GM19468 (cell line): Measurements from ENCODE around the gene IL6R.
"Not testable (repeated sequence)": the region's sequence is repeated elsewhere in the genome, so short reads cannot be mapped to it uniquely, and the experiment has no call there.

Experiments
- ATAC-seq: cut with Tn5 transposase; IDR thresholded peaks from one replicate; pipeline ENCODE4 v1.9.1; 2021; ENCODE audit warnings: mild to moderate bottlenecking, moderate library complexity, moderate number of reproducible peaks; ENCODE audit not compliant: unreplicated experiment; ENCODE audit errors: extremely low read depth

The IL6R gene

DNA sequence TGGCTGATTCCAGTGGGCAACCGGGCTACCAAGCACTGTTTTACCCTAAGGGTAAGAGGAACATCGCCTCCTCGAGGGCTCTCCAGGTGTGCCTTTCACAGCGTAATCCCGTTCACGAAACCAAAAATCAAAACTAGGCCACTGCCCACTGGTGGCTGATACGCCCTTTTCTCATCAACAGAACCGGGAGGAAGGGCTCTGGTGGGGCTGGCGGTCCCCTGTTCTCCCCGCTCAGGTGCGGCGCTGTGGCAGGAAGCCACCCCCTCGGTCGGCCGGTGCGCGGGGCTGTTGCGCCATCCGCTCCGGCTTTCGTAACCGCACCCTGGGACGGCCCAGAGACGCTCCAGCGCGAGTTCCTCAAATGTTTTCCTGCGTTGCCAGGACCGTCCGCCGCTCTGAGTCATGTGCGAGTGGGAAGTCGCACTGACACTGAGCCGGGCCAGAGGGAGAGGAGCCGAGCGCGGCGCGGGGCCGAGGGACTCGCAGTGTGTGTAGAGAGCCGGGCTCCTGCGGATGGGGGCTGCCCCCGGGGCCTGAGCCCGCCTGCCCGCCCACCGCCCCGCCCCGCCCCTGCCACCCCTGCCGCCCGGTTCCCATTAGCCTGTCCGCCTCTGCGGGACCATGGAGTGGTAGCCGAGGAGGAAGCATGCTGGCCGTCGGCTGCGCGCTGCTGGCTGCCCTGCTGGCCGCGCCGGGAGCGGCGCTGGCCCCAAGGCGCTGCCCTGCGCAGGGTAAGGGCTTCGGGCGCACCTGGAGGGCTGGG is at the start of gene IL6R:
TSS of gene IL6R (plus strand) at position 360 of the 763 bp plus-strand sequence. CDS start at position 647, 287 bp downstream.
- ATAC-seq: no peak

DNA sequence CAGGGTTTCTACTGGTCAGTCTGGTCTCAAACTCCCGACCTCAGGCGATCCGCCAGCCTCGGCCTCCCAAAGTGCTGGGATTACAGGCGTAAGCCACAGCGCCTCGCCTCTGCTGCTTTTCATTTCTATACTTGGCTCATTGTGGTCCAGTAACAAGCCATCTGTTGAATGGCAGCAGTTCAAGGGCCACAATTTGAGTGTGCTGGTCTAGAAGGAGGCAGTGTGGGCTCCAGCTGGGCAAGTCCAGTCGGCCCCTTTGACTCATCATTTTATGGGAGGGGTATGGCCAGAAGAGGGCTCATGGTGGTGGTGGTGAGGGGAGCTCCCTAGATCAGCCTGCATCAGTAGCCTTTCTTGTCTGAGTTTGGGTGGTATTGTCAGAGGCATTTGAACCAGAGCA is 46.6 kb upstream of the IL6R start:
- no peak for ATAC-seq

DNA sequence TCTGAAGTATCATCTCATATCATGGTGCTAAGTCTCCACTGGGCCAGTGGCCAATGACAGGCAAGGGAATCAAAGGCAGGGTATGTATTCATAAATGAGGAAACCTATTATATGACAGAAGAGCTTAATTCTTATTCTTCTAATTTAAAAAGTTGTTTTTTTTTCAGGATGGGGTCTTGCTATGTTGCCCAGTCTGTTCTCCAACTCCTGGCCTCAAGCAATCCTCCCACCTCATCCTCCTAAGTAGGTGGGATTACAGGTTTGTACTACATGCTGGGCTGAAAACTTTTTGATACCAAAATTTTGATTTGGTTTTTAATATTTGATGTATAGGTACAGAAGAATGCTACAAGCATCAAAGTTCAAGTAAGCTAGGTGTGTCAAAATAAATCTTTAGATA is 44.9 kb upstream of the IL6R start:
- ATAC-seq: no peak

DNA sequence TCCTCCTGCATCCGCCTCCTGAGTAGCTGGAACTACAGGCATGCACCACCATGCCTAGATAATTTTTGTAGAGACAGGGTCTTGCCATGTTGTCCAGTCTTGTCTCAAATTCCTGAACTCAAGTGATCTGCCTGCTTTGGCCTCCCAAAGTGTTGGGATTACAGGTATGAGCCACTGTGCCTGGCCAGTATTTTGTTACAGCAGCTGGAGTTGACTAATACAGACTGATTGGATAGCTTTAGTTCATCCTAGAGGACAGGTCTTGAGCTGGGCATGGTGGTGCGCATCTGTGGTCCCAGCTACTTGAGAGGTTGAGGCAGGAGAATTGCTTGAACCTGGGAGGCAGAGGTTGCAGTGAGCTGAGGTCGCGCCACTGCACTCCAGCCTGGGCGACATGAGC is 44.3 kb upstream of the IL6R start:
- ATAC-seq: not testable (repeated sequence)

DNA sequence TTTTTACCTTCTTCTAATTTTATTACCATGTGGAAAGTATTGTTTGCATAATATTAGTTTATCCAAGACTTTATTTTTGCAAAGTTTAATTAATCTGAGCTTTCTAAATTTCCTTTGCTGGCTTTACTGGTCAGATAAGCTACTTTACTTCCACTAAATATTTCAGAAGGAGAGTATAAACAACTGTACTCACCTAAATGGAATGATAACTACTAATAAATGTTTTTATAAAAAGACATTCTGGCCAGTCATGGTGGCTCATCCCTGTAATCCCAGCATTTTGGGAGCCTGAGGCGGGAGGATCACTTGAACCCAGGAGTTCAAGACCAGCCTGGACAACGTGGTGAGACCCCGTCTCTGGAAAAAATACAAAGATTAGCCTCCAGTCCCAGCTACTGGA is 43.8 kb upstream of the IL6R start:
- no peak for ATAC-seq

DNA sequence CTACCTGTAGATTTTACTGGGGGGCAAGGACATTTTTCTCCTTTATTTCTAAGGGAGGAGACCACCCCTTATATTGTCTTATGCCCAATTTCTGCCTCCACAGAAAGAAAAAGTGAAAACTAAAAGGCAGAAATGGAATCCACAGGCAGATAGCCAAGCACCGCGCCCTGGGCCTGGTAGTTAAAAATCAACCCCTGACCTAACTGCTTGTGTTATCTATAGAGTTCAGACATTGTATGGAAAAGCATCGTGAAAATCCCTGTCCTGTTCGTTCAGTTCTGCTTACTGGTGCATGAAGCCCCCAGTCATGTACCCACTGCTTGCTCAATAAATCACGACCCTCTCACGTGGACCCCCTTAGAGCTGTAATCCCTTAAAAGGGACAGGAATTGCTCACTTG is 33.7 kb upstream of the IL6R start:
- no peak for ATAC-seq

DNA sequence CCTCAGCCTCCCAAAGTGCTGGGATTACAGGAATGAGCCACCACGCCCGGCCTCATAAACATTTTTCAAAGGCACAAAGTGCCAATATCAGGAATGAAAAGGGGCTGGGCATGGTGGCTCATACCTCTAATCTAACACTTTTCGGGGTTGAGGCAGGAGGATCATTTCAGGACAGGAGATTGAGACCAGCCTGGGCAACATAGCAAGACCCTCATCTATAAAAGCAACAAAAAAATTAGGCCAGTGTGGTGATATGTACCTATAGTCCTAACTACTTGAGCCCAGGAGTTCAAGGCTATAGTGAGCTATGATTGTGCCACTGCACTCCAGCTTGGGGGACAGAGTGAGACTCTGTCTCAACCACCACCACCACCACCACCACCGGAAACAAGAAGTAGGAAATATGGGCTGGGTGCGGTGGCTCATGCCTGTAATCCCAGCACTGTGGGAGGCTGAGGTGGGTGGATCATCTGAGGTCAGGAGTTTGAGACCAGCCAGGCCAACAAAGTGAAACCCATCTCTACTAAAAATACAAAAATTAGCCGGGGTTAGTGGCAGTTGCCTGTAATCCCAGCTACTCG is 31.3 kb upstream of the IL6R start:
- not testable (repeated sequence) for ATAC-seq

DNA sequence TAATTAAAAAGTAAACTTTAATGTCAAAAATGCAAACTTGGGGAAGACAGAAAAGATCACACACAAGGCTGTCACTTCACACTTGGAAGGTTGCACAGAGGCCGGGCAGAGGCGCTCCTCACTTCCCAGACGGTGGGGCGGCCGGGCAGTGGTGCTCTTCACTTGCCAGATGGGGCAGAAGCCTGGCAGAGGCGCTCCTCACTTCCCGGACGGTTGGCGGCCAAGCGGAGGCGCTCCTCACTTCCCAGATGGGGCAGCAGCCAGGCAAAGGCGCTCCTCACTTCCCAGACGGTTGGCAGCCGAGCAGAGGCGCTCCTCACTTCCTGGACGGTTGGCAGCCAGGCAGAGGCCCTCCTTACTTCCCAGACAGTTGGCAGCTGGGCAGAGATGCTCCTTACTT is 25.8 kb upstream of the IL6R start:
- no peak for ATAC-seq

DNA sequence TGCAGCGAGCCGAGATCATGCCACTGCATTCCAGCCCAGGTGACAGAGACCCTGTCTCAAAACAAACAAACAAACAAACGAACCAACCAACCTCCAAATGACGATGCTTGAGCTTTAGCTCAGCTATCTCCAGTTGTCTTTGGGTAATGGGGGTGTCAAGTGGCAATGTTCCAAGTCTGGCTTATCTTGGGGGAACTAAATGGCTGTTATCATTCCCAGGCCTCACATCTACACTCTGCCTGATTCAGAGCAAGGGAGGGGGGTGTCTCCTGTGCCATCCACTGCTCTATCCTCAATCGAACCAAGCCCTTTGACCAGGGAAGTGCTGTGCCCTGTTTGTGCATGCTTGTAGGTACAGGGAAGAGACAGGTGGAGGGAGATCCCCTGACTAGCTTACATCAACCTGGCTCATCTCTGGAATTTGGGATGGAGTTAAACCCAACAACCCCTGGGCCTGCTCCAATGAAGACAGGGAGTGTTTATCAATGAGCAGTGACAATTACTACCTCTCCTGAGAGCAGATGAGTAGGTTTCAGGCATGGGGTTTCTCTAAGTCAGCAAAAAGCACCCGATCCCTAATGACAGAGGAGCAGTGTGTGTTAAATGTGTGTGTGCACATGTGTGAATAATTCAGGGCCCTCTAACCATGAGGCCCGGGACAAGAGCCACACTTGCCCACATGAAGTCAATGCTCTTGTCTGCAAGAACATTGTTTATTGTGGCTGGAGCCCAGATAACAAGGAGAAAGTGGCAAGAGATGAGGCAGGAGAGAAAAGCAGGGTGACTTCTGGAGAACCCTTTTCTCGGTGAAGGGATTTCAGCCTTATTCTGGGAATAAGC is 20.3 kb upstream of the IL6R start:
- ATAC-seq: no peak

DNA sequence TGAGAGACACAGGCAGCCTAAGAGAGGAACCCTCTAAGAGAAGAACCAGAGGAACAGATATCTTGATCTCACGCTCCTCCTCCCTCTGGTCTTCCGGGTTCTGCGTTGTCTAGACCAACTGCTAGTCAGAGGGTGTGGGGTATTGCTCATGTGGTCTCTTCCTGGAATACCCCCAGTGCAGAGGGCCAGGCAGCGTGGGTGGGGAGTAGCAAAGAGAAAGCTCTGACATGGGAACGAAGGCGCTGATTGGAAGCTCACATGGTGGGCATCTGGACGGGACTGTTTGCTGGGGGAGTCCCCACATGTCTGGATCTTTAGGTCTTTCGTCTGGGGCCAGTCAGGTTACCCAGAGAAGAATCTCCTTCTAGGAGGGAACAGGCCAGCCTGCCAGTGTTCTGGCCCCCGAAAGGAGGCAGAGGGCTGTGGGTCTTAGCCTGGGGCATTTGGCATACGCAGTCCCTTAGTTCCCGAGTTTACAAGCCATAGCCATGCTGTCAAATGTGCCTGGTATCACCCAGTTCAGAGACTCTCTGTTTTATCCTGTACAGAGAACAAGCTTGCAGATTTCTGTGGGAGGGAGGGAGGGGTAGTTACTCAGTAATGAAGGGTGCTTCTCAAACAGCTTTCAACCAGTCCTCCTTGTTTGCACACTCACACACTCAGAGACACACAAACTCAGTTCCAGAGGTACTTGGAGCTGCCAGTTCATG is 18.3 kb upstream of the IL6R start:
- no peak for ATAC-seq

DNA sequence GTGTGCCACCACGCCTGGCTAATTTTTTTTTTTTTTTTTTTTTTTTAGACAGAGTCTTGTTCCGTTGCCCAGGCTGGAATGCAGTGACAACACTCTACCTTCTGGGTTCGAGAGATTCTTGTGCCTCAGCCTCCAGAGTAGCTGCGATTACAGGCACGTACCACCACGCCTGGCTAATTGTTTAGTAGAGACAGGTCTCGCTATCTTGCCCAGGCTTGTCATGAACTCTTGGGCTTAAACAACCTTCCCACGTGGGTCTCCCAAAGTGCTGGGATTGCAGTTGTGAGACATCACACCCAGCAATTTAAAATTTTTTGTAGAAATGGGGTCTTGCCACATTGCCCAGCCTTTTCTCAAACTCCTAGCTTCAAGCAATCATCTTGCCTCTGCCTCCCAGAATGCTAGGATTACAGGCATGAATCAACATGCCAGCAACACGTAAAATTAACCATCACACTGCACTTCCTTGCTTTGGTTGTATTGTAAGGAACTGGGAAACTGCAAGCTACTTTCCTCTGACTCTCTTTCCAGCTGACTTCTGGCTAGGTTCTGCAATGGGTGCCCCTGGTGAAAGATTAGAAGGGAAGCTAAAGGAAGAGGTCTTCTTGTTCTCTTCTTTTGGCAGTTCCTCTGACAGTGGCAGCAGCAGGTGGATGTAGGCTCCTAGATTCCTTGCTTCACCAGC is 13.9 kb upstream of the IL6R start:
- ATAC-seq: no peak

DNA sequence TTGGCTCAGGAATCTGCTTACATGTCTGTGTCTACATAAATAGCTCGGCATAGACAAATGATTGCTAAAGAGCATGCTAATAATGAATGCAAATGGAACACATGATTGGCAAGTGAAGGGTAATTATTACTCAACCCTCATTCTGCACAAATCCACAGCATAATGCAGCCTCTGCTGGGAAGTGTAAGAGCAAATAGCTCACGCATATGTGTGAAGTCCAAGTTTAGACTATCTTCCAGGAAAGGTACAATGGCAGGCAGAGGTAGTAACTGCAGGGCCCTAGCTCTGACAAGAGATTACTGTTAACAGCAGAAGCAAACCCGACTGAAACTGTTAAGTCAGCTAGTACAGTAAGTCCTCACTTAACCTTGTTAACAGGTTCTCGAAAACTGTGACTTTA is 7.0 kb upstream of the IL6R start:
- ATAC-seq: no peak

DNA sequence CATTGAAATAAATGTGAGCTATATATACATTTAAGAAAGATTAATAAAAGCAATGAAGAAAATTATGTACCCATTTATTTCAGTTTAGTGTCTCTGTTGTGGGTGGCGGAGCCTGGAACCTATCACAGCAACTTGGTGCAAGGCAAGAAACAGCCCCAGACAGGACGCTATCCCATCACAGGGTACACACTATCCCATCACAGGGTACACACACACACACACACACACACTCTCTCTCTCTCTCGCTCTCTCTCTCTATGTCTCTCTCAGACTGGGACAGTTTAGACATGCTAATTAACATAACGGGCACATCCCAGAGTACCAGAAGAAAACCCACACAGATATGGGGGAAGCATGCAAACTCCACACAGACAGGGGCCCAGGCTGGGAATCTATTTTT is 6.5 kb upstream of the IL6R start:
- no peak for ATAC-seq

DNA sequence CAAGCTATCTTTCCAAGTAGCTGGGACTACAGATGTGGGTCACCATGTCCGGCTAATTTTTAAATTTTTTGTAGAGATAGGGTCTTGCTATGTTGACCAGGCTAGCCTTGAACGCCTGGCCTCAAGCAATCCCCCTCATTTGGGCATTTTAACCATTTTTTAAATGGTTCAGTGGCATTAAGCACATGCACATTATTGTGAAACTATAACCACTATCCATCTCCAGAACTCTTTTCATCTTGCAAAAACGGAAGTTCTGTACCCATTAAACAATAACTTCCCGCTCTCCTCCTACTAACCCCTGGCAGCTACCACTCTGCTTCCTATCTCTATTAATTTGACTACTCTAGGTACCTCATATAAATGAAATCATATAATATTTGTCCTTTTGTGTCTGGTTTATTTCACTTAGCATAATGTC is 4.8 kb upstream of the IL6R start:
- no peak for ATAC-seq

DNA sequence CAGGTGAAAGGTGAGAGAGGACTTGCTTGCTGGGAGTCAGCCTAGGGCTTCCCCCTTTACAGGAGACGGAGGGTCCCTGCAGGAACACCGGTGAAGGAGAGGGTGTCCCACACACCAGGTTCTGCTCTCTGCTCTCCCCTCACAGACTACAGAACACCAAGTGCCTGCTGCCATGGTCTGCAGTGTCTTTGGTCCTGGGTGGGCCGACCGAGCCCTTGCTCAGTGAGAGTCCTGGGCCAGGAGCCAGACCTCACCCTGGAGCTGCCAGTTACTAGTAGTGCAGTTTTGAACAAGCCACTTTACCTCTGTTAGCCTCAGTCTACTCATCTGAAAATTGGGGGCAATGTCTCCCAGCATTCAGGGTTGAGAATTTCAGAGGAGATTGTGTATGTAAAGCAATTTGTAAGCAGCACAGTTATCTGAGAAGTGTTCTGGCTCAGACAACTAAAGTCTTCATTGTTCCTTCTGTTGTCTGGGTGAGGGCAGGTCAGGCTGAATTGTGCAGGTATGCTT is 2.7 kb upstream of the IL6R start:
- no peak for ATAC-seq

DNA sequence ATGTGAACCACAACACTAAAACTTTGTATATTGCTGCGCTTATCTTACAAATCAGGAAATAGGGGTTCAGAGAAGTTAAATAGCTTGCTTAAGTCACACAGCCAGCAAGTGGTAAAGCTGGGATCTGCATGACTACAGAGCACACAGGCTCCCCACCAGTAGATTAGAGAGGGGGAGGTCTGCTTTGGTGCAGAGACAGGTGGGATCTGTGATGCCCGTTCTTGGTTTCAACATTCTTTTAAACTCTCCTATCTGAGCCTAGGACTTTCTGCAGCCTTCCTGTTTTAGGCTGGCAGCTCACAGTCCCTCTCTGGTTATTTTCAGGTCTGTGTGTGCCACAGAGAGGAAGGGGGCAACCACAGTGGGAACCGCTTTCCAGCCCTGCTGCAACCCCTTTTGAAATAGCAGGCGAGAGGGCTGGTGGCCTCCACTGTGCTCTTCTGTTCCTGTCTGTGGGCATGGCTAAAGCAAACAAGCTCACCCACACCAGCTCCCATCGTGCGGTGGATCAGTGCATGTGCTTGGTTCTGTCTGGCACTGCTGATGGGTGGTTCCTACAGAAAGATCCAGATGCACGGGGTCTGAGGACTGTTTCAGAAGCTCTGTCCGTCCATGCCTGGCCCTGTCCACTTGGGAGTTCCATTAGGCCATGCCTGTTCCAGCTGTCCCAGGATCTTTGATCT is 1.7 kb upstream of the IL6R start:
- no peak for ATAC-seq

DNA sequence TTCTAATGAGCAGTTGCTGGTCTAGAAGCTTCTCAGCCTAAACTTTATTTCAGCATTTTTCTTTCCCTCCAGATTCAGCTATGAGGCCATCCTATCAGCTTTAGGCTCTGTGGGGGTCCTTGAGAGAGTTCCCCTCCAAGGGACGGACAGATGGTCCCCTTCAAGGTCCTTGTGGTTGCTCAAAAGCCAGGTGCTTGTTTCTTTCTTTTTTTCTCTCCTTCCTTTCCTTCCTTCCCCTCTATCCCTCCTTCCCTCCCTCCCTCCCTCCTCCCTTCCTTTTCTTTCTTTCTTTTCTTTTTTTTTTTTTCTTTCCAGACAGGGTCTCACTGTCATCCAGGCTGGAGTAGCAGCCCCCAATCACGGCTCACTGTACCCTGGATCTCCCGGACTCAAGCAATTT is 1.2 kb upstream of the IL6R start:
- no peak for ATAC-seq

DNA sequence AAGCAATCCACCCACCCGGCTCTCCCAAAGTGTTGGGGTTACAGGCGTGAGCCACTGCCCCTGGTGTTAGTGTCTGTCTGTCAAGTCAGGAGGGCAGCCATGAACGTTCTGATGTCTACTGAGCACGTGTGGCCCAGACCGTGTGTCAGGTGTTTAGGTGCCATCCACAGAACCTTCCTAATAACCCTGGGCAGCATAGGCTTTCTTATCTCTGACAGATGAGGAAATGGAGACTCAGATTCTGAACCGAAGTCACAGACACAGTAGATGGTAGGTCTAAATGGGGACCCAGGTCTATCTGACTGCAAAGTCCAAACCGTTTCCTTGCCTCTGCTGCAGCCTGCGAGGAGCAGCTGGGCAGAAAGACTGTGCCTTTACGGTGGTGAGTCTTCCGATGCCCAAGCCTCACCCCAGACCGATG is 622 bp upstream of the IL6R start:
- ATAC-seq: no peak
